COLO829 (cell line): ENCODE measurements around the gene UCN3.

Experiments used
- DNase-seq: peaks from one replicate; pipeline ENCODE4 v3.0.0; 2012; ENCODE audit warnings: low spot score

The UCN3 gene, protein sequence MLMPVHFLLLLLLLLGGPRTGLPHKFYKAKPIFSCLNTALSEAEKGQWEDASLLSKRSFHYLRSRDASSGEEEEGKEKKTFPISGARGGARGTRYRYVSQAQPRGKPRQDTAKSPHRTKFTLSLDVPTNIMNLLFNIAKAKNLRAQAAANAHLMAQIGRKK

DNA sequence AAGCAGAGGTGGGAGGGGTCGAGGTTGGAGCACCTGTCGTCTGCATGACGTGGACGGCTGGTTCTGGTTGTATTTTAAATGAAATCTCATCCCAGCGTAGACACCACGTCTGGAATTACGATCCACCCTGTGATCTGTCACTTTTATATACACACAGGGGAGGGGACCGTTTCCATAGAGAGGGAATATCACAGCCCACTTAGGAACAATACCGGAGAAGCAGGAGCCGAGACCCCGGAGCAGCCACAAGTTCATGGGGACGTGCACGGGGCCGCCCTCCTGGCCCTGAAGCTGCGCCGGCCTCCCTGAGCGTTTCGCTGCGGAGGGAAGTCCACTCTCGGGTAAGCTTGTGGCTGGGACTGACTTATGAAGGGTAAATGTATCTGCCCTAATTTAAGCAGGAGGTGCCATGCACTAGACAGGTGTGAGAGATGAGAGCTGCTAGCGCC, at the start of gene UCN3:
Gene UCN3 (plus strand): TSS at position 77 of the 449 bp plus-strand sequence. CDS start 8,755 bp downstream, outside the sequence.
- no peak for DNase-seq

DNA sequence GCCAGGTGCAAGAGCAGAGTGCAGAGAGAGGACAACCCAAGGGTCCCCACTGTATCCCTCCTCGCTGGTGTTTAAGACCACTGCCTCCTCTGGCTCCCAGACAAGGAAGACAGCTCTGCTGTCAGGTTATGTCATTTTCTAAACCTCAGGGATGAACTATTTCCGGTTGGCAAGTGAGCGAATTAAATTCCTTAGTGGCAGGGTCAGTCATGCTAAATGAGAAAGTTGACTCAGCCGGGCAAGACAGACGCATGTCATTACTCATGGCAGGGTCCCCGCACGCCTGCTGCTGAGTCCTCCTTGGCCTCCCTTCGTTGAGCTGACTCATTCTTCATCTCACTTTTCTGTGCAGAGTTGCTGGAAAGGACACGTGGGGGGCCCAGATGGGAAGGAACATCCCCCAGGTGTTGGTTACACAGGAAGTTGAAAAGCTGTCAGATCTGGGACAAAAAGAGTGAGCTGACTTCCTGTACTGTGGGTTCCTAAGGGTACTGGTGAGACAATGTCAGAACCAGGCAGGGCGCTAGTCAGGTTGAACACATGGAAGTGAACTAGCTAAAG, 47.1 kb upstream of the UCN3 start:
- no peak for DNase-seq

DNA sequence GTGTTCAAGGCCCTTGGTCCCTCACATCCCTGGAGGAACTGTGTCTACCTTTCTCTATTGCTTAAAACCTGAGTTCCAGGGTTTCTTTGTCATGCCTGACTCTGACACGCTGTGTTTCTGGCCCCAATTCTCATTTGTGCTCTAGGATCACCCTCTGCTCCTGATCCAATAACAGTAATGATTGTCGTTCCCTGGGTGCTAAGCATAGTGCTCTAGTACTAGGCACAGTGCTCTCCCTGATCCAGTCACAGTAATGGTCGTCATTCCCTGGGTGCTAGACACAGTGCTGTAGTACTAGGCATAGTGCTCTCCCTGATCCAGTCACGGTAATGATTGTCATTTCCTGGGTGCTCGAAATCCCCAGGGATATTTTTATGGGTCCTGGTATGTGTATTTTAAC, 46.6 kb upstream of the UCN3 start:
- DNase-seq = no peak

DNA sequence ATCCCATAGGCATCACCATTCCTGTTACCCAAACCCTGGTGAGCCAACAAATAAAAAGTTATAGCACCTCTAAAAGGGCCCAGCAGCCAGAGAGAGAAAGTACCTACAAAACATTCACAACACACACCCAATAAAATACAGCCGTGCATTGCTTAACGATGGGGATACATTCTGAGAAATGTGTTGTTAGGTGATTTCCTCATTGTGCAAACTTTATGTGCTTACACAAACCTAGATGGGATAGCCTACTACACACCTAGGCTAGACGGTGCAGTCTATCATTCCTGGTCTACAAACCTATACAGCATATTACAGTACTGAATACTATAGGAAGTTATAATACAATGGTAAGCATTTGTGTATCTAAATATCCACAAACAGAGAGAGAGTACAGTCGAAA, 44.9 kb upstream of the UCN3 start:
- DNase-seq = no peak

DNA sequence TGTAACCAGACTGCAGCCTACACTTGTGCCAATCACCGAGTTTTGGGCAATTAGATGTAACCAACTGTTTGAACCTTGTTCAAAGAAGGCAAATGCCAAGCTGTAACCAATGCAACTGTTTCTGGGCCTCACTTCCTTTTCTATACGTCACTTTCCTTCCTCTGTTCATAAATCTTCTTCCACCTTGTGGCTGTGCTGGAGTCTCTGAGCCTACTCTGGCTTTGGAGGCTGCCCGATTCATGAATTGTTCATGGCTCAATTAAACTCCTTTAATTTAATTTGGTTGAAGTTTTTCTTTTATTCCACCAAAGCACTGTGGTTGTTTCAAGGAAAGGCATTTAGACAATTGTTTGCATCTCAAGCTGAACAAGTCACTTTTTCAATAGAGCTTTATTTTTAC, 43.5 kb upstream of the UCN3 start:
- DNase-seq = no peak

DNA sequence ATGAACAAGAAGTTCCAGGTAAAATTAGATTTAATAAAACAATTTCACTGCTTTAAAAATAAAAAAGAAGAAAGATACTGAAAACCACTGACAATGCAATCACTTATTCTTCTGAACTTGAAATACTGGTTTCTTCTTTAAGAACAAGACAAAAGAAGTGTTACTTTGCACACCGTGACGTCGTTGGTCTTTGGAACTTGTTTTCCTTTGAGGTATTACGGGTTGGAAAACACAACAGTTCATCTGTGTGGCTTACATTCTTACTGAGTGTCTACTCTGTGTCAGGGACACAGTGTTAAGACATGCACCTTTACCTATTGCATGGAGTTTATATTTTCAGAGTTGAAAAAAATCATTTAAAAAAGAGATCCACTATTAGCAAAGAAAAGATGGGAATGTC, 41.3 kb upstream of the UCN3 start:
- DNase-seq = no peak

DNA sequence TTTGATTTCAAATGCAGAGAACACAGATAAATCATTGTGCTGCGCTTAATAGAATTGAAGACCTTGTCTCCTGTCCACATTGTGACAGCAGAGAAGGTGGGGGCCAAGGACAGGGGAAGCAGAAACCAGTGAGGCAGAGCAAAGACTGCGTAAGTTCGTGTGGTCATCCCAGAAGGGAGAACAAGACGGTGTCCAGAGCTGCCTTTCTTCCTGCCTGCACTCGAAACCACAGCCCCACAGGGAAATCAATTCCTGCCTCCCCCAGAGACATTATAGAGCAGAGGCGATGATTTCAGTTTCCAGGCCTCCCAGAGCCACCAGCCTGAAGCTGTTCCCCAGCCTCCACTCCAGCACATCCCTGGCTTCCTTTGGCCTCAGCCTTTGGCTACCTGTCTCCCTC, 39.7 kb upstream of the UCN3 start:
- no peak for DNase-seq

DNA sequence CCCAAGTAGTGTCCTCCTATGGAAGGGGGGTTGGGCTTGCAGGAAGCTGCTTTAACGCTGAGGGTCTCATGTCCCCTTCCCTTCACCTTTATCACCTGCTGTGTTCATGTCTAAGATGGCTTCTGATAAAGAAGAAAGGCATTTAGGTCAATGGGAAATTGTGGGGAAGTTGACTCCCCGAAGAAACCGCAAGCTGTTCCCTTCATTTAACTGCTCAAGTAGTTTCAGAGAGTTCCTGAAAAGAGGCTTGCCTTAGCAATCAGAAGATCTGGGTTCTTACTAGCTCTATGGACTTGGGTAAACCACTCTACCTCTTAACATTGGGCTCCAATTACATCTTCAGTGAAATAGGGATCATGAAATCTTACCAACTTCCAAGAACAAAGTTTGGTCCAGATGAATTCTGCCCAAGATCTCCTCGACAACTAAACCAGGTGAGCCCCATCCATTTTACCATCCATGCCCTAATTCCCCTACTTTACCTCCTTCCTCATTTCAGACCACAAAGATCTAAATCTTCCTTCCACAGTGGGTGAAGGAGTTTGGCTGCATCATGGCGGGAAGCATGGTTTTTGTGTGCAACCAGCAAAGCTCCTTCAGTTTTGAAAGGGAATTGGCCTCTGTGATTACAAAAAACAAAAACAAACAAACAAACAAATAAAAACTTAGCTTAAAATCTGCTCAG, 30.4 kb upstream of the UCN3 start:
- no peak for DNase-seq

DNA sequence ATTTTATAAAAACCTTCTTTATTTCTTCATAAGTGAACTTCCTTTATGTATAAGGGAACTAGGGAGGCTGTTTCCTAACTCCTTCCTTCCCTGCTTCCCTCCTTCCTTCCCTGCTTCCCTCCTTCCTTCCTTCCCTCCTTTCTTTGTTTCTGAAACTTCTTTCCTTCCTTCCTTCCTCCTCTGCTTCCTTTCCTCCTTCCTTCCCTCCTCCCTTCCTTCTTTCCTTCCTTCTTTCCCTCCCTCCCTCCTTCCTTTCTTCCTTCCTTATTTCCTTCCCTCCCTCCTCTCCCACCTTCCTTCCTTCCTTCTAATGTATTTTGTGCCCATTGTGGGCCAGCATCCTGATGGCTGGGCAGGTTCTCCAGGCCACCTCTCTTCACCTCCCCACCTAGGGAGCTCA, 26.8 kb upstream of the UCN3 start:
- DNase-seq = no peak

DNA sequence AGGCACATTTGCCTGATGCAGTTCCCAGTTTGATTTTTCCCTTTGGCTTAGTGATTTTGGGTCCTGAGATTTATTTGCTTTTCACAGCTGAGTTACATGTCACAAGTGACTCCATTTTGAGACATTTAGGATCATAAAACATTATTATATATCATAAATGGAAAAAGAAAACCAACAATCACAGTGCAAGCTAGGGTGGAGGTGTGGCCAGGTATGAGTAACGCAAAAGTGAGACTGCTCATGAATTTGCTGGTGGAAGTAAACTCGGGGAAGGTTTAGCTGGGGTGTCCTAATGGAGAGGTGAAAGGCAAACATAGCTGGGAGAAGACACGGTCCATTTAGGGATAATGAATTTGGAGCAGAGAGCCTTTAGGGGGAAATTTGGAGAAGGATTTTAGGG, 21.7 kb upstream of the UCN3 start:
- no peak for DNase-seq

DNA sequence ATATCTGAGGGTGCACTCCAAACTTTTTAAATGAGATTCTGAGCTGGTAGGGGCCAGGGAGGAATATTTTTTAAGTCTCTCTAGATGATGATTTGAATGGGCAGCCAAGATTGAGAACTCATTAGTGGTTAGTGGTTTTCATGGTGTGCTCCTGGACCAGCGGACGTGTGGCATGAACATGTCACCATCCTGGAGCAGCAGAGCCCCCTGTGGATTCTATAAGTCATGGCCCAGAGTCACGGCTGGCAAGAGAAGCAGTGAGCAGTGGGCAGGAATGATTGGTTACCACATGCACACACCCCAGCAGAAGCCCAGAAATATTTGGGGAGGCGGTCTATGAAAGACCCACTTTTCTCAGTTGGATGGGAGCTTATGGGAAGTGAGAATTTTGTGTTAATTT, 21.2 kb upstream of the UCN3 start:
- DNase-seq = no peak

DNA sequence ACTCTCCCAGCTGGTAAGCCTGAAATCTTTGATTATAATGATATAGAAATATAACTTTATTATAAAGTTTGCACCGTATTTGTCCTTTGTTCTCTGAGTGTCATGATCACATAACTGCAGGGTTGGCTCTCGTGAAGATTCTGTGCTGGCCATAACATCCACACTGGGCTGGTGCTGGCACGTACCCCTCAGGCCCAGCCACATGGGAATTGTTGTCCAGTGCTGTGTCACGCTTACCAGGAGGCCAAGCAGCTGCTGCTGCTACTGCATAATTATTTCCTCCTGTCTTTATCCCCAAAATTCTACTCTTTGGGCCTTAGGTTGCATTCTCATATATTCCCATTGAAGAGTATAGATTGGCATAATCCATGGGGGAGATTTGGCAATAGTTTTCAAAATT, 20.8 kb upstream of the UCN3 start:
- no peak for DNase-seq

DNA sequence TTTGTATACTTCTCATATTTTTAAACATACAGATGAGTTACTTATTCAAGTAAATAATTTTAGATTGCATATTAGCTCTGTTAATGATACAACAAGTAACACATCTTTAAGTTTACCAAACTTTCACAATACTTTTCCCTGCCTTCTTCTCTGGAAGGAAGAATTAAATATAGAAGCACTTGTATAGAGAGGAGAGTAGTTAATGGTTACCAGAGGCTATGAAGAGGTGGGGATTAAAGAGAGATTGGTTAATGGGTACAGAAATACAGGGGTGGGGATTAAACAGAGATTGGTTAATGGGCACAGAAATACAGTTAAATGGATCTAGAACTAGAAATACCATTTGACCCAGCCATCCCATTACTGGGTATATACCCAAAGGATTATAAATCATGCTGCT, 20.0 kb upstream of the UCN3 start:
- DNase-seq = no peak

DNA sequence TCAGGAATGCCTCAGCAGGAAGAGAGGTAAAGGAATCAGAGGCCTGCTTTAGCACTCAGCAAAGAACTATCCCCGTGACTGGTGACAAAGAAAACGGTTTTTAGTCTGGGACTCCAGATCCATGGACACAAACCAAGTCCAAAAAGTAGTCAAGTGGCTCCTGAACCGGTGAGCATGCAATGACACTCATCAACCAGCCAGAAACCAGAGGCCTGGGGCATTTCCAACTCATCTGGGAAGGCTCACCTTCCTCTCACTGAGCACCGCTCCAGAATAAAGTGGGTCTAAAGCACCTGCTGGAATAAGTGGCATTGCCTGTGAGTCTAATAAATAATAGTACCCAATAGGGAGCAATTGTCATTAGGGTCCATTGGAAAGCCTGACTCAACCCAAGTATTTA, 17.9 kb upstream of the UCN3 start:
- DNase-seq = no peak

DNA sequence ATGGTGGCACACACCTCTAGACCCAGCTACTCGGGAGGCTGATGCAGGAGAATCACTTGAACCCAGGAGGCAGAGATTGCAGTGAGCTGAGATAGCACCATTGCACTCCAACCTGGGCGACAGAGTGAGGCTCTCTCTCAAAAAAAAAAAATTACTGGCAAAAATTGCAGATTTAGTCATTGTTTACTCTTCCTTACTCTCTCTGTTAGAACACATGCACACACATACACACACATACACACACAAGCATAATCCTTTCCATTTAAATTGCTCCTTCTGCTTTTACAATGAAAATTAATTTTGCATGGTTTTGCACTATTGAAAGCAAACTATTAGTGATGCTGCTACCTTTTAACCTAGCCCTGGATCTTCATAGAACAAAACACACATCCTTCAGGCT, 15.4 kb upstream of the UCN3 start:
- no peak for DNase-seq

DNA sequence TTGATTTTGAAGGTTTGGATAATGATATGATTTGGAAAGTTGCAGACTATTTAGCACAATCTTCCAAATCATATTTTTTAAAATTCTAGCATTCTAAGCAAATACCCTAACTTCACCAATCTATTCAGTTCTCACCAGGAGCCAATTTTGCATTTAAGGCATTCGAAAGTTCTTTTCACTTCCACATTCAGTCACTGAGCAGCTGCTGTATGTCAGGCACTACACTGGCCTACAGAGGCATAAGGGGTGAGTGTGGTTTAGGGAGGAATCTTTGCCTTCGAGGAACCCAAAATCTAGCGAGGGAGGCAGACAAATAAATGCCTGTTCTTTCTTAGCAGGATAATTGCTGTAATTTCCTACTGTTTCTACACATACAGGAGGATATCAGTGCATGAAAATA, 10.7 kb upstream of the UCN3 start:
- no peak for DNase-seq

DNA sequence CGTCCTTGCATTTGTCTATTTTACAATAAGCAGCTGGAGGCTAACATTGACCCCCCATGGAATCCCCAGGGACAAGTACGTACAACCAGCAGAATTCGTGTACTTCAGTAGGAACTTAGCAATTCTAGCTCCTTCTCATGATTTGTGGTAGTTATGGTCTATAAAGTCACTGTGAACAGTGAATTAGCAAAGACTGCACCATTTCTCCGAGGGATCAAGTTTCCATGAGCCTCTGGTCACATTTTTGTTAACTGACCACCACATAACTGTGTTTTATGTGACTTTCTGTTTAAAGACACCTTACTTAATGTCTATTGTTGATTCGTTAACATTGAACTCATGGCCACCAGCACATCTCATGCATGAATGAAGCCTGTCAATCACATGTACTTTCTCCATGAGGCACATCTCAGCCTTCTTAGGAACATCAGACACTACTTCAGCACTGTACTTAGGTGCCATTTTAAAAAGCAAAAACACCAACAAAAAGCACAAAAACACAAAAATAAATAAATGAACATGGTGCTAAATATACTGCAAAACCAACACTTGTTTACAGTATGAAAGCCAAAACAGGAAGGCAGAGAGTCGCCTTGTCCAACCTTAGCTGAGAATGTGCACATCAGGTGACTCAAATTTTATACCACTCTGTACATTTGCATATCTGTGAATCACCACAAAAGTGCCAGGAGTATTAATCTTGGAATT, 9.0 kb upstream of the UCN3 start:
- no peak for DNase-seq

DNA sequence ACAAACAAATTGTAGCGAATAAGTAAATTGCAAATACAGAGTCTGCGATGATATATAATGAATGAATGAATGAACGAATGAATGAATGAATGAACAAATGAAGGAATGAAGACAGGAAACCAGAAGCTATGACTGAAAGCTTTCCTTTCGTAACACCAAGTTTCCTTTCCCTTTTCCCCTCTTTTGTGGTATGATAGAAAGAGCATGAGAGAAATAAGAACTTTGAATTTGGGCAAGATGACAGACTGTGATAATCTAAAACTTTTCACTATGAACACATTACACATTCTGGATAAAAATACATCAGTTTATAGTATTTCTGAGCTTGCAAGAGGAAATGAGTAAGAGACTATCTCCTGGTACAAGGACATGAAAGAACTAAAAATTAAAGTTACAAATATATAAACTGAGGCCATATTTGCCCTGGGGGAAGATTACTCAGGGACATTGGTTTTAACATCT, 8.4 kb upstream of the UCN3 start:
- no peak for DNase-seq

DNA sequence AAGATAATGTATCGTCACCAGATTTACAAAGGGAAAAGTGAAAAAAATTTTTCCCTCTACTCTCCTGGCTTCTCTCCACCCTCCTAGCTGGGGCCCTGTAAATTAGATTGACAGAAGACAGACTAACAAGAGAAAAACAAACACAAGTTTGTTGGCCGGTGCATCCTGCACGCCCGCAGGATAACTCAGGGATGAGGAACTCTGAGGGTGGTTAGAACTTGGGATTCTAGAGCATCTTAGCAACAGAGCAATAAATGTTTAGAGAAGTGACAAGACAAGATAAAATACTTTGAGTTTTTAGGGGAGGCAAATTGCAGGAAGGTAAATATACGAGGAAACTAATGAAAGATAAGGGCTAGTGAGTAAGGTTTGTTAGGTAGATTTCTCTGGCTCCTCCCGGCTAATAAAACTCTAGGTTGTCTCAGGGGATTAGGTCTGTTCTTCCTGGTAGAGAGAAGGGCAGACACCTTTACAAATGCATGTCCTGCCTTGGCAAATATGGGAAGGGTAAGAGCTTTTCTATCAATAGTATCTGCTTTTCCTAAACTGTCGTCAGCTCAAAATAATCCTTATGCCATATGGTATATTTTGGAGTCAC, 4.3 kb upstream of the UCN3 start:
- DNase-seq = no peak

DNA sequence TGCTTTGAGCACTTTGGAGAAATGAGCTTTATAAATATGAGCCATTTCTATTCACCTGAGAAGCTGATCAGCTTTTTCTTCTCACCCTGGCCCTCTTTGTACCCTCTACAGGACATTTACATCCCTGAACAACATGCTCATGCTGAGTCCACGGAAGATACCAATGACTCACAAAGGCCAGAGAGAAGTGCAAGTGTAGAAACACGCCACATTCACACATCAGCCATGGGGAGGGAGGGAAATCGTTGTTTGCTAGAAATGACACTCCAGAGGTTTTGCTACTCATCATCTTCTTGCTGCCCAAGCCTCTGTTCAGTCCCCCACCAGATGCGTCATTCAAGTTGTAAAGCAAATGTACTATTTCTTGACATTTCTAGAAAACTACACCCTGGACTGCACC, 2.8 kb upstream of the UCN3 start:
- no peak for DNase-seq

DNA sequence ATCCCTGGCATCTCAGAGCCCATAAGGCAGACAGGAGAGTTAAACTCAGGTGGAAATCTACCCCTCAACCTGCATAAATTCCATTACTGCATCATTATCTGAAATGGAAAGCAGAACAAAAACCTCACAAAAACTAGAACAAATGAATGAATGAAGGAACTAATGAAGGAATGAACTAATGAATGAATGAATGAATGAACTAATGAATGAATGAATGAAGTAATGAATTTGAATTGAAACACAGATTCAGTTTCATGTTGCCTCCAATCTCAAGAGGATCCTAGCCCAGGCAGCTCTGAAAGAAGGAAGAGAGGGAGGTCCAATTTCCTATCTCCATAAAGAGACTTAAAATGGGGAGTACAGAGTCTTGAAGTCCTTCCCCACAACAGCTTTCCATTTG, 1.9 kb upstream of the UCN3 start:
- DNase-seq = no peak

DNA sequence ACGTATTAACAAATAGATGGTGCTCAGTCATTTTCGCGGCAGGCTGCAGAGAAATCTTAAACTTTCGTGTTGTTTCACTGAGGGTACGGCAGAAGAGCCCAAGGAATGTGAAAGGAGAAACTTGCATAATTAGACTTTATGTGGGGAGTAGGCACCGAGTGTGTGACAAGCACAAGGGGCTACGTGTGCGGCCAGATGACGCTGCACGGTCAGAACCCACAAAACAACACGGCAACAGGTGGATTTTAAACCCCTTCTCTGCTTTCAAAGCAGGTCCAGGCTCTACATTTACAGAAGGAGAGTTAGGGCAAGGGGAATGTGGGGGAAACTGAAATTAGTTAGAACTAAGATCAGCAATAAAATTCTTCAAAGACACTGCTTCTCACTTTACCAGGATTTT, 392 bp upstream of the UCN3 start:
- DNase-seq = no peak

DNA sequence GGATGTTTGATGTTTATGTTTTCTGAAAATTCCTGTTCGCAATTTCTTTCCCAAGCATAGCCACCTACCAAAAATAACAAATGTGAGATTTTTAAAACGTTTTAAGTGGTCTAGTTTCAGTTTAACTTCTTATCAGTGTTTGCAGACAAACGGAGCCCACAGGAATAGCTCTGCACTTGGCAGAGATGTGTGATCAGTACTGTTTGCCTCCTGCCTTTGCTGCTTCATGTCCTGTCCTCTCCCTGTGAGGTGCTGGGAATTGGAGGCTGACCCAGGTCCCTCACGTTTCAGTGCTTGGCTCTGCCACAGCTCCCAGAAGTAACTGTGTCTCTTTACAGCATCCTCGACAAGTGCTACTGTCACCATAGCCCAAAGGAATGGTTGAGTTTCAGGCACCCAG, 1.2 kb downstream of the UCN3 start:
- DNase-seq = no peak
